ENCODE results near the gene CD1C.
A peak's percentile ranks its signal among the peaks of the same experiment; 100 is the strongest.

The CD1C gene

DNA sequence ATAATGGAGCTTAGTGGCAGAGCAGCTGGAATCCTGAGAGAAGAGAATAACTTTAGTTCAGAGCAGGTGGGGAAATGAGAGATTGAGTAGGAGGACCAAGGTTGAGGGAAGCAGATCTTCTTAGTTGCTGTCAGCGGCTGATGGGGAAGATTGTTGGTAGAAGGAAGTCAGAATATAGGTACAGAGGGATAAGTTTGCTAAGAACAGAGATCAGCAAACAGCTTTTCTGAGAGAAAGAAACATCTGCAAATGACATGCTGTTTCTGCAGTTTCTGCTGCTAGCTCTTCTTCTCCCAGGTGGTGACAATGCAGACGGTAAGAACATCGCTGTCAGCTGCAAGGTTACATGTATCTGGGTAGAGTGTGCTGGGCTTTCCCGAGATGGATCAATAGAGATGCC, at the start of gene CD1C:
CD1C (plus strand) TSS at position 113 of the 400 bp plus-strand sequence; CDS start at position 255, 142 bp downstream.
- TF ChIP-seq, protein P1, sequence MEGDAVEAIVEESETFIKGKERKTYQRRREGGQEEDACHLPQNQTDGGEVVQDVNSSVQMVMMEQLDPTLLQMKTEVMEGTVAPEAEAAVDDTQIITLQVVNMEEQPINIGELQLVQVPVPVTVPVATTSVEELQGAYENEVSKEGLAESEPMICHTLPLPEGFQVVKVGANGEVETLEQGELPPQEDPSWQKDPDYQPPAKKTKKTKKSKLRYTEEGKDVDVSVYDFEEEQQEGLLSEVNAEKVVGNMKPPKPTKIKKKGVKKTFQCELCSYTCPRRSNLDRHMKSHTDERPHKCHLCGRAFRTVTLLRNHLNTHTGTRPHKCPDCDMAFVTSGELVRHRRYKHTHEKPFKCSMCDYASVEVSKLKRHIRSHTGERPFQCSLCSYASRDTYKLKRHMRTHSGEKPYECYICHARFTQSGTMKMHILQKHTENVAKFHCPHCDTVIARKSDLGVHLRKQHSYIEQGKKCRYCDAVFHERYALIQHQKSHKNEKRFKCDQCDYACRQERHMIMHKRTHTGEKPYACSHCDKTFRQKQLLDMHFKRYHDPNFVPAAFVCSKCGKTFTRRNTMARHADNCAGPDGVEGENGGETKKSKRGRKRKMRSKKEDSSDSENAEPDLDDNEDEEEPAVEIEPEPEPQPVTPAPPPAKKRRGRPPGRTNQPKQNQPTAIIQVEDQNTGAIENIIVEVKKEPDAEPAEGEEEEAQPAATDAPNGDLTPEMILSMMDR (IDR thresholded peaks at IDR 0.05): no peak

DNA sequence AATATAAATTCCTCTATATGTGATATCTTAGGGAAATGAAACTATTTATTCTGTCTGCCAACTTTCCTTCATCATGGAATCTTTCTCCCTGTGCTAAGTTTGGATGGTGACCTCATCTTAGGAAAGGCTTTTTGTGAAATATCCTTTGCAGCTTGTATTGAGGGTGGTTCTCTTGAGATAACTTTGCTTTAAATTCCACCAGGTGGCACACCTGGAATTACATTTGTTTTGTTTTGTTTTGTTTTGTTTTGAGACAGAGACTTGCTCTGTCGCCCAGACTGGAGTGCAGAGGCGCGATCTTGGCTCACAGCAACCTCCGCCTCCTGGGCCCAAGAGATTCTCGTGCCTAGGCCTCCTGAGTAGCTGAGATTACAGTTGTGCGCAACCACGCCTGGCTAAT, 43.1 kb upstream of the CD1C start:
- TF ChIP-seq, protein P1 (IDR thresholded peaks at IDR 0.05): peak; percentile 46; the same call in 1 of the 2 replicates

DNA sequence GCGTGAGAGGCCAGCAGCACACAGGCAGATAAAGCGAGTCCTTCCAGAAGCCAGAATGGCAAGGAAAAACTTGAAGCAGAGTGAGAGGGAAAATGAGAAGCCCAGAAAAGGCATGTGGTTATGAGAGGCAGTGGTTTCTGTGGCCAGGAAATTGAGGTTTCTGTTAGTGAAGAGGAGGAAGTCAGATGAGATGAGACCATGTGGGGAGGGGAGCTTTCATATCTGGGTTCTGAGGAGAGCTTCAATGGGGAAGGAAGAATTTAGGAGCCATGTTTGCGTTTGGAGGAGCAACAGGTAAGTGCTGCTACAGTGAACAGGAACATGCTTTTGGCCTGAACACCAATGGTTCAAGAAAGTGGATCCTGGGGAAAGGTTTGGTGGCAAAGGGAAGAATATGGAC, 41.6 kb upstream of the CD1C start:
- TF ChIP-seq, protein P1 (IDR thresholded peaks at IDR 0.05): no peak

DNA sequence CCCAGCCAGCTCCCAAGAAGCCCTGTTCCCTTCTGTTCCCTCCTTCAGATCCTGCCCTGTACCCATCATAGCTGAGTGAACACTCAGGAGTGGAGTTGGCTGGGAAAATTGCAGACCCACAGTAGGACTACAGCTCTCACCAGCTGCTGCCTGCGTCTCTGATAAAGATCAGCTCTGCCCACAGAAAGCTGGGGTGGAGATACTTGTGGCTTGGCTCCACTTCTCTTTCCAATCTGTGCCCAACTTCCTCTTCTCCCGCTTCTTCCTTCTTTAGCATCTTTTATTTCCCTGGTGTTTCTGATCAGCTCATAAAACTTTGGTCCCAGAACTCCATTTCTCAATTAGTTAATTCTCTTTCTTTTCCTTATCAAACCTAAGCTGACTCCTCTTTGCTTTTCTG, 41.0 kb upstream of the CD1C start:
- TF ChIP-seq, protein P1 (IDR thresholded peaks at IDR 0.05): no peak

DNA sequence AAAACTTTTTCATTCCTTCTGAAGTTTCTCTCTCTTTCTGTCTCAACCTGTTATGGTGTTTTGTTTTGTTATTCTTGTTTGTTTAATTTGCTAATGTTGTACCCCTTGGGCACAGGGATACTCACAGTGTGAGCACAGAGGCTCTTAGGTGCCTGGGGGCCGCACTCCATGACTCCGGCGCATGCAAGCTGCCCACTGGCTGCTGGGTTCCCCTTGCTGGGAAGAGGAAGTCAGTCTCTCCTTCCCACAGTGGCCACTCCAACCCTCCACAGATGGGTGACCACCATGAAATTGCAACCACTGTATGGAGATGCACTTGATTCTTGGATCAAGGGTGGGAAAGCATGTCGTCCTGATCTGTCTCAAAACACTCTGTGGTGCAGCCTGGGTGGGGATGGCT, 40.1 kb upstream of the CD1C start:
- TF ChIP-seq, protein P1 (IDR thresholded peaks at IDR 0.05): no peak

DNA sequence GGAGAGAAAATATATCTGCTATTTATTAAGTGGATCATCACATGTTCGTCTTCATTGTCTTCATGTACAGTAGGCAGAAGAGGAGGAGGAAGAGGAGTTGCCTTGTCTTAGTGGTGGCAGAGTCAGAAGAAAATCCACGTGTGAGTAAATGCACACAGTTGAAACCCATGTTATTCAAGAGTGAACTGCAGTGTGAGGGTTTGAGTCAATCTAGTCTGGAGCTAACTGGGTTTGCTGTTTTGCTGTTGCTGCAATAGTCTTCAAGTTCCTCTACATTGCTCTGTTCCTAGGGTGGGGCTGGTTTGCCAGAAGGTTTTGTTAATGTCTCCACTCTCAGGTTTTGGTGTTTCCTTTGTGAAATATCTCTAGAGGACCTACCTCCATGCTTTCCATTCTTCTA, 38.6 kb upstream of the CD1C start:
- TF ChIP-seq, protein P1 (IDR thresholded peaks at IDR 0.05): no peak

DNA sequence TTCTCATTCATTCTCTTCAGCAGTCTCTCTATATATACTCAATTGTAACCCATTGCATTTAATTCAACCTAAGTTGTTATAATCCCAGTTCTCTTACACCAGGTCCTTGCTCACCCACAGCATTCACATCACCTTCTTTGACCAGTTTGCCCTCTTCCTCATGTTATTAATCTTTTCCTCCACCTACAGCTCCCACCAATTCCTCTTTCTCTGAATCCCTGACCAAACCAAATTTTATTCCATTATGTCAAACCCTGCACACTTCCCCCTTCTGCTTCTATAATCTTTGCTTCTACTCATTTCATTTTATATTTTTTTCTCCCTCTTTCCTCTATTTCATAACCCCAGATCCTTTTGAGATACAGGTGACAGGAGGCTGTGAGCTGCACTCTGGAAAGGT, 34.1 kb upstream of the CD1C start:
- TF ChIP-seq, protein P1 (IDR thresholded peaks at IDR 0.05): no peak

DNA sequence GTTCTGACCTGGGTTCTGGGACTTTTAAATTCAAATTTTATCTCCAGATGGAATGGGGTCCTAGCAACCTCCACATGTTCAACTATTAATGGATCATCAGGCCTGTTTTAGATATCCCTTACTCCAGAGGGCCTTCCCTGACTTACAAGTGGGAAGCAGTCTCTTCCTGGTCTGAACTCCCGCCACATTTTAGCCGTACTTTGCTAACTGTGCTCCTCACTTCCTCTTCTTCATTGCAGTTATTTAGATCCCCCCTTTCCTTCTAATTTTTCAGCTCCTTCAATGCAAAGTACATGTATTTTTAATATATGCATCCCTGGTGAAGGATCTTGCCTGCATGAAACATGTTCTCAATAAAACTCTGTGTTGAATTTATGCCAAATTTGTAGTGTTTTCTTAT, 31.8 kb upstream of the CD1C start:
- TF ChIP-seq, protein P1 (IDR thresholded peaks at IDR 0.05): no peak
